ENCODE results near the gene MTR. TPM values are rescaled to one million over a fixed set of nuclear protein-coding genes. Genes with fewer than 3 reads are reported as not detected.

MTR gene
- total RNA-seq, 1 experiment from 2014 or later, result 14.2 TPM

- TF ChIP-seq EZH2phosphoT487 (IDR thresholded peaks at IDR 0.05; ENCODE audit: borderline replicate concordance, low read length) (no peak), EZH2 (IDR thresholded peaks at IDR 0.05; ENCODE audit: low read length, unreplicated experiment) (no peak), CTCF (conservative IDR thresholded peaks at IDR 0.05; ENCODE audit: low read depth, low read length) (no peak)
- intact Hi-C loops (cut with micrococcal nuclease), result no loop called here
- Histone ChIP-seq H2AFZ (ENCODE audit: low read length) (no peak overlapping the region), H3K79me2 (ENCODE audit: low read length) (no peaks in the 10 kb centered on the region), H3K36me3 (ENCODE audit: low read depth, low read length) (peaks cover 9% of the 10 kb centered on the region), H3K9me3 (ENCODE audit: low read length) (no peaks in the 10 kb centered on the region), H3K27me3 (ENCODE audit: low read length) (no peaks in the 10 kb centered on the region), H3K27ac (ENCODE audit: low read length) (no peak overlapping the region), H3K9ac (ENCODE audit: low read length) (no peak overlapping the region), H4K20me1 (ENCODE audit: low read length) (no peaks in the 10 kb centered on the region), H3K9me2 (replicated peaks; ENCODE audit: low read length) (no peaks in the 10 kb centered on the region), H3K4me3 (ENCODE audit: low read length) (no peak overlapping the region), H3K4me2 (ENCODE audit: low read length) (no peak overlapping the region), H3F3A (ENCODE audit: low read length, unreplicated experiment) (no peaks in the 10 kb centered on the region), H3K4me1 (ENCODE audit: insufficient read depth, low read length) (no peaks in the 10 kb centered on the region)
- CTCF ChIA-PET, result no interaction called here
- ATAC-seq, result no peak
- no peak for DNase-seq
- BruUV-seq (replicated peaks), result no TSS peak
- POLR2A ChIA-PET (ENCODE audit: unreplicated experiment), result no interaction called here
Measured at GRCh38 chr1:236841341-236841740, 46.2 kb downstream of the MTR start.

GRCh38 chr1:236844499-236845271 lies 49.6 kb downstream of the MTR start:
- H3K4me2 ChIP-seq (ENCODE audit: low read length), result no peak overlapping the region
- POLR2A ChIA-PET (ENCODE audit: unreplicated experiment), result no interaction called here
- no peaks in the 10 kb centered on the region for H3F3A ChIP-seq (ENCODE audit: low read length, unreplicated experiment)
- no peaks in the 10 kb centered on the region for H3K27me3 ChIP-seq (ENCODE audit: low read length)
- H3K9ac ChIP-seq (ENCODE audit: low read length), result no peak overlapping the region
- ATAC-seq (no peak), DNase-seq (no peak)
- no peaks in the 10 kb centered on the region for H3K9me3 ChIP-seq (ENCODE audit: low read length)
- BruUV-seq (replicated peaks), result no TSS peak
- no peaks in the 10 kb centered on the region for H3K4me1 ChIP-seq (ENCODE audit: insufficient read depth, low read length)
- peaks cover 3% of the 10 kb centered on the region; the same call in 1 of the 2 replicates for H3K36me3 ChIP-seq (ENCODE audit: low read depth, low read length)
- no peaks in the 10 kb centered on the region for H3K79me2 ChIP-seq (ENCODE audit: low read length)
- no peaks in the 10 kb centered on the region for H4K20me1 ChIP-seq (ENCODE audit: low read length)
- no peak overlapping the region for H3K27ac ChIP-seq (ENCODE audit: low read length)
- H3K9me2 ChIP-seq (replicated peaks; ENCODE audit: low read length), result no peaks in the 10 kb centered on the region
- no peak overlapping the region for H2AFZ ChIP-seq (ENCODE audit: low read length)
- TF ChIP-seq EZH2phosphoT487 (IDR thresholded peaks at IDR 0.05; ENCODE audit: borderline replicate concordance, low read length) (no peak), CTCF (conservative IDR thresholded peaks at IDR 0.05; ENCODE audit: low read depth, low read length) (no peak), EZH2 (IDR thresholded peaks at IDR 0.05; ENCODE audit: low read length, unreplicated experiment) (no peak)
- CTCF ChIA-PET, result no interaction called here
- no peak overlapping the region for H3K4me3 ChIP-seq (ENCODE audit: low read length)
- intact Hi-C loops (cut with micrococcal nuclease), result no loop called here

- no peak for DNase-seq
- BruUV-seq (replicated peaks), result no TSS peak
- no peaks in the 10 kb centered on the region for H3K79me2 ChIP-seq (ENCODE audit: low read length)
- no peak overlapping the region for H2AFZ ChIP-seq (ENCODE audit: low read length)
- ChIA-PET POLR2A (ENCODE audit: unreplicated experiment) (no interaction called here), CTCF (no interaction called here)
- no peaks in the 10 kb centered on the region for H3K27me3 ChIP-seq (ENCODE audit: low read length)
- H3K27ac ChIP-seq (ENCODE audit: low read length), result no peak overlapping the region
- no peaks in the 10 kb centered on the region for H3K4me1 ChIP-seq (ENCODE audit: insufficient read depth, low read length)
- H3K4me3 ChIP-seq (ENCODE audit: low read length), result no peak overlapping the region
- intact Hi-C loops (cut with micrococcal nuclease), result no loop called here
- TF ChIP-seq EZH2 (IDR thresholded peaks at IDR 0.05; ENCODE audit: low read length, unreplicated experiment) (no peak), CTCF (conservative IDR thresholded peaks at IDR 0.05; ENCODE audit: low read depth, low read length) (no peak), EZH2phosphoT487 (IDR thresholded peaks at IDR 0.05; ENCODE audit: borderline replicate concordance, low read length) (no peak)
- no peak overlapping the region for H3K9ac ChIP-seq (ENCODE audit: low read length)
- H3K9me3 ChIP-seq (ENCODE audit: low read length), result no peaks in the 10 kb centered on the region
- ATAC-seq, result no peak
- peaks cover 1% of the 10 kb centered on the region; the same call in 1 of the 2 replicates for H3K36me3 ChIP-seq (ENCODE audit: low read depth, low read length)
- no peak overlapping the region for H3K4me2 ChIP-seq (ENCODE audit: low read length)
- H4K20me1 ChIP-seq (ENCODE audit: low read length), result no peaks in the 10 kb centered on the region
- H3K9me2 ChIP-seq (replicated peaks; ENCODE audit: low read length), result no peaks in the 10 kb centered on the region
- no peaks in the 10 kb centered on the region for H3F3A ChIP-seq (ENCODE audit: low read length, unreplicated experiment)
Measured at GRCh38 chr1:236845830-236846229, 50.7 kb downstream of the MTR start.
